ENCODE data around the gene SPNS3.

Gene SPNS3, protein sequence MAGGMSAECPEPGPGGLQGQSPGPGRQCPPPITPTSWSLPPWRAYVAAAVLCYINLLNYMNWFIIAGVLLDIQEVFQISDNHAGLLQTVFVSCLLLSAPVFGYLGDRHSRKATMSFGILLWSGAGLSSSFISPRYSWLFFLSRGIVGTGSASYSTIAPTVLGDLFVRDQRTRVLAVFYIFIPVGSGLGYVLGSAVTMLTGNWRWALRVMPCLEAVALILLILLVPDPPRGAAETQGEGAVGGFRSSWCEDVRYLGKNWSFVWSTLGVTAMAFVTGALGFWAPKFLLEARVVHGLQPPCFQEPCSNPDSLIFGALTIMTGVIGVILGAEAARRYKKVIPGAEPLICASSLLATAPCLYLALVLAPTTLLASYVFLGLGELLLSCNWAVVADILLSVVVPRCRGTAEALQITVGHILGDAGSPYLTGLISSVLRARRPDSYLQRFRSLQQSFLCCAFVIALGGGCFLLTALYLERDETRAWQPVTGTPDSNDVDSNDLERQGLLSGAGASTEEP

DNA sequence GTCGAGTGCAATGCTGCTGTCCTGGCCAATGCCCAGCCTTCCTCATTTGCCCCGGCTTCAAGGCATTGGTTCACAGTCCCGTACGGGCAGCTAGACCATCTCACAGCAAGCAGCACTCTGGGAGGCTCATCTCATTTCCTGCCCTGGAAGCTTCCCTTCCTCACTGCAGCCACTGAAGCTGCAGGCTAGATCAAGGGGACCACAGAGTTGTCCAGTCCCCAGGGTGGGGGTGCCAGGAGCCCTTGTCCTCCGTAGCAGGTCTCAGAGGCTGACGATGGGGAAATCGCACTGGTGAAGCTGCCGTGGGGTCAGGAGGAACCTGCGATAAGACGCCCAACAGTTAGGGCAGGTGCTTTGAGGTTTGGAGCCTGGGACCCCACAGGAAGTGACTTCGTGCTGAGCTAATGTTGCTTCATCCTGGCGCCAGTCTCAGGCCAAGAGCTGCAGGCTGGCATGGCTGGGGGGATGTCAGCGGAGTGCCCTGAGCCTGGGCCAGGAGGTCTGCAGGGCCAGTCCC is at the start of gene SPNS3:
Gene SPNS3, plus strand, starts transcription at position 426 of the 517 bp plus-strand sequence. Its CDS starts 28 bp downstream, at position 454.
- DNase-seq = peak; percentile 10 to 13

DNA sequence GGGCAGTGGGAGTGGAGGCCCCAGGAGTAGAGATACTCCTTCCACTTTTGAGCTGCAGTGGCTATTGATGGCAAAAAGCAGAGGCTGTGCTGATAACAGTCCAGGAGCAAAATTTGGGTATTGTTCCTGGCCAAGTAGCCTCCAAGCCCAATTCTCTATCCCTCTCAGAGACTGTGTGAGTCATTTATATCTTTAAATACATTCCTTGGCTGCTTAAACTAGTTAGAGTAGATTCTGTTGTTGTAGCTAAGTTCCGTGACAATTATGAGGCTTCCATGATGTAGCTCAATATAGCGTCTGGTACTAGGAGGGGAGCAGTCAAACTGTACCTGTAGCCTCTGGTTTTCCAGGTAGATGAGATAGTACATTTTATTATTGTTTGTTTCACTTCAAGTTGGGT is 47.3 kb upstream of the SPNS3 start:
- DNase-seq = no peak

DNA sequence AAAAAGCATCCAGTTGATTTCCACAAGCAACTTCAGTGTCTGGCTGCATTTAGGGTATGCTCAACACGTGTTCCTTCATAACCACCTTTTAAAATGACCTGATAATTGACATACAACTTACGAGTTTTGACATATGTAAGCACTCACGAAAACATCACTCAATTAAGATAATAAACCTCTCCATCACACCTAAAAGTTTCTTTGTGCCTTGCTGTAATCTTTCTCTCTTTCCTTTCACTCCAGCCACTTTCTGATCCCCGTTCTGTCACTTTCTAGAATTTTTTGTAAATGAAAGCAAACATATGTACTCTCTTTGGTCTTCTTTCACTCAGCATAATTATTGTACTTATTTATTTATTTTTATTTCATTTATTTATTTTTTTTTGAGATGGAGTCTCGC is 46.6 kb upstream of the SPNS3 start:
- no peak for DNase-seq

DNA sequence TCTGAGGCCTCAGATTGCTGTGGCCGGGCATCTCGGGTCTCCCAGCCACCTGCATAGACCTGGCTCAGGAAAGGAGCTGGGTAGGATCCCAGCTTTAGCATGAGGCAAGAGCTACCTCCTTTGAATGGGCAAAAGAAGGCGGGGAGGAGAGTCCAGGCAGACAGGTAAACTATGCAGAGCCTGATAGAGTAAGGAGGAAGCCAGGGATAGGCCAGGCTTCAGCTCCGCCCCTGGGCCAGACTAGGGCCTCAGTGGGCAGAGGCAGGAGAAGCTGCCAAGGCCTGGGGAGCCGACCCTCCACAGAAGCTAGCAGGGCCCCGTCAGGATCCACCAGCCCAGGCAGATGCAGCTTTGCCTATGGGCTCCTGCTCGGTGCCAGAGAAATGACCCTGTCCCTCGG is 44.7 kb upstream of the SPNS3 start:
- no peak for DNase-seq

DNA sequence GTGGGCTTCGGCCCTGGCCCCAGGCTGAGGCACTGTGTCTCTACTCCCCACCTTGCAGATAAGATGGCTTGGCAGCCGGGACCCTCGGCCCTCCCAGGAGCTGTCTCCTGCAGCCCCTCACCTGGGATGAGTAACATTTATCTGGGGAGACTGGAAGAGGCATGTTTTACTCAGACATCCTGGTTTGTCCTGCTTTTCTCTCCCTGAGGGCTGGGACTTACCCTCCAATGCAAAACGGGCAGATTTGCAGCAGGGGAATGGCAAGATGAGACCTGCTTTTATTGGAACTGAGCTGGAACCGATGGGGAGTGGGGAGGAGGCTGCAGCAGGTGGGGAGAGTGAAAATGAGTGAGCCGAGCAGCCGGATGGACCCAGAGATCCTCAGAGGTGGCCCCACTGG is 39.9 kb upstream of the SPNS3 start:
- DNase-seq = no peak

DNA sequence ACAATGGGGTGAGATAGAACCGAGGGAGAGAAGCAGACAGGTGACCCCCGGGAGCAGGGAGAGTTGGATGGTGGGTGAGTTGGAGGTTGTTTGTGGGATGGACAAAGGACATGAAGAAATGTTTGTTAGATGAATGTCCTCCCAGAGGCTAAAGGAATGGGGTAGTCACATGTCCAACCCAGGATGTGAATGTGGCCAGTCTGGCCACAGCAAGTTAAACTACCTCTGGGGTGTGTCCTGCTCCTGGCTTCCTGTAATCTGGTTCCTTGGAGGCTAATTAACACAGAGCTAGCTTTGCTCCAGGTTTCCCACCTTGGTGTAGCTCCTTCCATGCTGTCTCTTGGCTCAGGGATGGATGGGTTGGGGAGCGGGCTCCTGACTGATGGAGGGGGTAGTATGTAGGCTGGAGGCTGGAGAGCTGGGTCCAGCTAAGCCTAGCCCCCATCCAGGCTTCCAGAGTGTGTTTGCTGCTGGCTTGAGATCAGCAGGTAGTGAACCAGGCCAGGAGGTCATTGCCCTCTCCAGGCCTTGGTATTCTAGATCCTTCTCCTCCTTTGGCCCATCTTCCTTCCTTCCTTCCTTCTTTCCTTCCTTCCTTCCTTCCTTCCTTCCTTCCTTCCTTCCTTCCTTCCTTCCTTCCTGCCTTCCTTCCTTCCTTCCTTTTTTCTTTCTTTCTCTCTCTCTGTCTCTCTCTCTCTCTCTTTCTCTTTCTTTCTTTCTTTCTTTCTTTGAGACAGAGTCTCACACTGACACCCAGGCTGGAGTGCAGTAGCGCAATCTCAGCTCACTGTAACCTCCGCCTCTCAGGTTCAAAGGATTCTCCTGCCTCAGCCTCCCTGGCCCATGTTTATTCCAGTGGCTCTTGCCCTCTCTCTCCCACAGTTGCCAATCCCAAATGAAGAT is 39.3 kb upstream of the SPNS3 start:
- no peak for DNase-seq

DNA sequence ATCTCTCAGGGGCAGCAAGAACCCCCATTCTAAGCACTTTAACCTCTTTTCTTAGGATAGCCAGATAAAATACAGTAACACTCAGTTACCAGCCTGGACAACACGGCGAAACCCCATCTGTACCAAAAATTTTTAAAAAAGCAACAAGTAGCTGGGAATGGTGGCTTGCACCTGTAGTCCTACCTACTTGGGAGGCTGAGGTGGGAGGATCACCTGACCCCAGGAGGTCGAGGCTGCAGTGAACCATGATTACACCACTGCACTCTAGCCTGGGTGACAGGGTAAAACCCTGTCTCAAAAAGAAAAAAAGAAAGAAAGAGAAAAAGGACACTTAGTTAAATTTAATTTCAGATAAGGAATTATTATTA is 38.6 kb upstream of the SPNS3 start:
- DNase-seq = no peak

DNA sequence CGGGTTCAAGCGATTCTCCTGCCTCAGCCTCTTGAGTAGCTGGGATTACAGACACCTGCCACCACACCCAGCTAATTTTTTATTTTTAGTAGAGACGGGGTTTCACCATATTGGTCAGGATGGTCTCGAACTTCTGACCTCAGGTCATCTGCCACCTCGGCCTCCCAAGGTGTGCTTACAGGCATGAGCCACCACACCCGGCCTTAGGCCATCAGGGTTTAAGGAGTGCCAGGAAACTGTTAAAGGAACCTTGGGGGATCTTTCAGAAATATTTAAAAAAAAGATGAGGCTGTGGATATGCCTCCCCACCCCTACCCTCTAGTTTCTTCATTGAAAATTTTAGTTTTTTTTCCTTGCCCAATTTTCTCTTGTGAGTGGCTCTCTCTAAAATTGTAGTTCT is 35.9 kb upstream of the SPNS3 start:
- DNase-seq = no peak

DNA sequence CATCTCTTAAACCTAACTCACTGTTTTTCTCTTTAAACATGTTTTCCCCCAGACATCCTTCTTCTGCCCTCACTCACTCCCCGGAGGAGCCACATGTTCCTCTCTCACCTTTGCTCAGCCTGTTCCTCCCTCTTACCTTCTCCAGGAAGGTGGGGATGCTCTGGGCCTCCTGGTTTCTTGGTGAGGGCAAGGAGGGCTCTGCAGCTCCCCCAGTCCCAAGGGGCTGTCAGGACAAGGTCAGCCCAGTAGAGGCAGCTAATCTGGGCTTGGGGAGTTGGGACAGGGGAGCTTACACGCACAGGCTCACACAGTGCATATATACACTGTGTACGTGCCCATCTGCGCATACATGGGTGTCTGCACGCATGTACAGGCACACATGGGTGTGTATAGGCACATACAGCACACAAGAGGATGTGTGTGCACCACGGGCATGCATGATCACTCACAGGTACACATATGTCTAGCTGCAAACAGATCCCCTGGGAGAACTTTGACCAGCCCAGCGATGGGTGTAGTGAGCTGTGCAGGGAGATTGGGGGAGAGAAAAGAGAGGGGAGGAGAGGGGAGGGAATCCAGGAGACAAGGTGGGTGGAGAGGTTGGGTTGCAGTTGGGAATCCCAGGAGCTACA is 28.6 kb upstream of the SPNS3 start:
- no peak for DNase-seq

DNA sequence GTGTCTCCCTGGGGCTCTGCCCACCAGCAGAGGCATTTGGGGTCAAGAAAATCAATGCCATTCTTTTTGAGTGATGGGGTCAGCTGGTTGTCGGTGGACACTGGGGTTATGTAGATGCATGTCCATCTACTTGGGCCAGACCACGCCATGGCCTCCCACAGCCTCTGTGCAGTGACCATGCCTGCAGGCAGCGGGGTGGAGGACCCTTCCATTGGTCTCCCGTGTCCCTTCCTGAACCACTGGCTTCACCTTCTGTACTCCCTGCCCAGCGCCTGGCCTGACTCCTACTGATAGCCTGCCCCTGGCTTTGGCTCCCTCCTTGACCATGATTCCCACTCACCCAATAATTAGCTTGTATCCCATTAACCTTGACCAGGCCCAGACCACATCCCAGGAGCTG is 28.0 kb upstream of the SPNS3 start:
- no peak for DNase-seq

DNA sequence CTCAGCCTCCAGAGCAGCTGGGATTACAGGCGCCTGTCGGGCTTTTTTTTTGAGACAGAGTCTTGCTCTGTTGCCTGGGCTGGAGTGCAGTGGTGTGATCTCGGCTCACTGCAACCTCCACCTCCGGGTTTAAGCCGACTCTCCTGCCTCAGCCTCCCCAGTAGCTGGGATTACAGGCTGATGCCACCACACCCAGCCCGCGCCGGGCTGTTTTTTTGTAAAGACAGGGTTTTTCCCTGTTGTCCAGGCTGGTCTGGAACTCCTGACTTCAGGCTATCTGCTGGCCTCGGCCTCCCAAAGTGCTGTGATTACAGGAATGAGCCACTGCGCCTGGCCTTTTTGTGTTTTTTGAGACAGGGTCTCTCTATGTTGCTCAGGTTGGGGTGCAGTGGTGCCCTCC is 27.4 kb upstream of the SPNS3 start:
- no peak for DNase-seq

DNA sequence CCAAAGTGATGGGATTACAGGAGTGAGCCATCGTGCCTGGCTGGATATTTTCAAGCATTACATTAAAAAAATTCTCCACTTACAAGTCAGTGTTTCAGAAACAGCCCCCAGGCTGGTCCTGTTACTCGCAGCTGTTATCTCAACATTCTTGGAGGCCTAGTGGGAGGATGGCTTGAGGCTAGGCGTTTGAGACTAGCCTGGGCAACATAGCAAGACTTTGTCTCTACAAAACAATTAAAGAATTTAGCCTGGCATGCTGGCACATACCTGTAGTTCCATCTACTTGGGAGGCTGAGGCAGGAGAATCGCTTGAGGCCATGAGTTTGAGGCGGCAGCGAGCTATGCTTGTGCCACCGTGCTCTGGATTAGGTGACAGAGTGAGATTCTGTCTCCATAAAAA is 26.5 kb upstream of the SPNS3 start:
- DNase-seq = no peak

DNA sequence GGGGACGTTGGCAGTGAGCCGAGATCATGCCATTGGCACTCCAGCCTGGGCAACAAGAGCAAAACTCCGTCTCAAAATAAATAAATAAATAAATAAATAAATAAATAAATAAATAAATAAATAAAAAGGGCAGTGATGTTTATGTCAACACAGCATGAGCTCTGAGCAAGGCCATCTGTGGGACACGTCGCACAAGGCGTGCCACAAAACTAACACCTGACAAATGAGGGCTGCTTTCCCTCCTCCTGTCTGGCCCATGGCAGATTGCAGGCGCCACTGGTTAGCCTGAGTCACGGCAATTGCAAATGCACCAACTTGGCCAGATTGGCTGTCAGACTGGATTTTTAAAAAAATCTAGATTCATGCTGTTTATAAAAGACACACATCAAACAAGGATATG is 25.9 kb upstream of the SPNS3 start:
- no peak for DNase-seq

DNA sequence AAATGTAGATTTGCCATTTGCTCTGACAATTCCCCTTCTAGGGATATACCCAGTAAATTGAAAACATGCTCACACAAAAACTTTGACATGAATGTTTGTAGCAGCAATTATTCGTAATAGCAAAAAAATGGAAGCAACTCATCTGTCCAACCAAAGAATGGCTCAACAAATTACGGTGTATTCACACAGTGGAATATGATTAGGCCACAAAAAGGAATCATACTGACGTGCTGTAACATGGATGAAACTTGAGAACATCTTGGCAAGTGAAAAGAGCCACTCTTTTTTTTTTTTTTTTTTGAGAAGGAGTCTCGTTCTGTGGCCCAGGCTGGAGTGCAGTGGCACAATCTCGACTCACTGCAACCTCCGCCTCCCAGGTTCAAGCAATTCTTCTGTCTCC is 24.1 kb upstream of the SPNS3 start:
- no peak for DNase-seq

DNA sequence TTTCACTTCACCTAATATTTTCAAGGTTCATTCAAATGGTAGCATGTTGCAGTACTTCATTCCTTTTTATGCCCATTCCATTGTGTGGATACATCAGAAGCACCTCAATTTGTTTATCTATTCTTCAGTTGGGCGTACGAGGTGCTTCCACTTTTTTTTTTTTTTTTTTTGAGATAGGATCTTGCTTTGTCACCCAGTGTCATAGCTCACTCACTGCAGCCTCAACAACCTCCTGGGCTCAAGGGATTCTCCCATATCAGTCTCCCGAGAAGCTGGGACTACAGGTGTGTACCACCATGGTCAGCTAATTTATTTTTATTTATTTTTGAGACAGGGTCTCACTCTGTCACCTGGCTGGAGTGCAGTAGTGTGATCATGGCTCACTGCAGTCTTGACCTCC is 22.5 kb upstream of the SPNS3 start:
- no peak for DNase-seq

DNA sequence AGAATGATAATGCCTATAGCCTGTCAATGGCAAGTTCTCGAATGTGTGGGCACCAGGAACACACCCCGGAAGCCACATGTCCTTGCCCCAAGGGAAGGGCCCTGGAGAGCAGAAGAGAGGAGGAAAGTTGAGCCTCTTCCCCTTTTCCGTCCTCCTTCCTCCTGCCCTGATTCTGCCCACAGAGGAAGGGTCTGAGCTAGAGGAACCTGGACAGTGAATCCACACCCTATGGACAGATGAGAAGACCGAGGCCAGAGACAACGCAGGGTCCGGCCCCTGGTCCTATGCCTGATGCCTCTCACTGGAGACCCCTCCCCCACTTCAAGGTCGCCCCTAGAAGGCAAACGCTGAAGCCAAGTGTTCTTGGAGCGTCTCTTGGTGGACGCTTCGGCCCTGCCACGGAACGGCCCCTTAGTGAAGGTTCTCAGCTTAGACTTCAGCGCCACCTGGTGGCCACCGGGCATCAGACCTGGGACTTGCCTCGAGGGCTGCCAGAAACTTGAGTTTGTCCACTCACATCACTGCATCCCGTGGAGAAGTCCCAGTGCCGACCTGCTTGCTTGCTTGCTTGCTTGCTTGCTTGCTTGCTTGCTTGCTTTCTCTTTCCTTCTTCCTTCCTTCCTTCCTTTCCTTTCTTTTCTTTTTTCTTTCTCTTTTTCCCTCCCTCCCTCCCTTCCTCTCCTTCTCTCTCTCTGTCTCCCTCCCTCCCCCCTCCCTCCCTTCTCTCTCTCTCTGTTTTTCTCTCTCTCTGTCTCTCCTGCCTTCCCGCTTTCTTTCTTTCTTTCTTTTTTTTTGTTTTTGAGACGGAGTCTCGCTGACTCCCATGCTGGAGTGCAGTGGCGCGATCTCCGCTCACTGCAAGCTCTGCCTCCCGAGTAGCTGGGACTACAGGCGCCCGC is 20.6 kb upstream of the SPNS3 start:
- DNase-seq = peak; percentile 85 to 88

DNA sequence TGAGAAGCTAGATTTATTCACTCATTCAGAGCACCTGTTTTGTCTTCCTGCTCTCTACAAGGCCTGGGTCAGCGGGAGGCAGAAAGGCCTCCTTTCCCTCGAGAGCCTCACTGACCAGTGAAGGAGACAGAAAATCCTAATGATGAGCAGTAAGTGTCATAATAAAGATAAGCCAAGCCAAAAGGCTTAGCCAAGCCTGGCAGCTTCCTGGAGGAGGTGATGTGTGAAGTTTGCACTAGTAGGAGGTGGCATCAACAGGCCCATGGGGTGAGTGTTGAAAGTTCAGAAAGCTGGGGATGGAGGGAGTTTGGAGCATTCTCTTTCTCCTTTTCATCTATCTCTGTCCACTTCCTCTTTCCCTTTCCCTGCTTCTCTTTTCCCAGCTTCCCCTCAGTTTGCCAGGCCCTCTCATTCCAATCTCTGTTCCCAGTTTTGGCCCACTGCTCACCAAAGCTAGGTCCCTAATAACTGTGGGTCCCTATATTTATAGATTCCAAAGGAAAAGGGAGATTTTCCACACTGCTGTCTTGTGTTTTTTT is 16.5 kb upstream of the SPNS3 start:
- no peak for DNase-seq

DNA sequence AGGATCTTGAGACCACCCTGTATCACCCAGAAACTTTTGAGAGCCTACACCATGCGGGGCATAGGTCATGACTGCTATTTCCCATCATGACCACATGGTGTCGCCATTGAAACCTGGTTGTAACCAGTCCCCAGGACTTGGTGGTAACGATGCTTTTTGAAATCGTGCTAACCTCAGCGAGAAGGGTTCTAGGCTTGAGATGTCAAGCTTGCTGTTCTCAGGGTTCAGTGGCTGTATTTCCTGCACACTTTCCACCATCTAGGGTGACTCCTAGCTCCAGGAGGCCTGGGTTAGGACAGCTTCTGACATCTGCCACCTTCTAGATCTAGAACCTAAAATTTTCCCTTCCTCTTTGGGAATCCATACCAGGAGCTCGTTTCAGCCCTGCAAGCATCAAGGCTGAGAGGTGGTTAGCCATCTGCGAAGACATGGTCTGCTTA is 13.0 kb upstream of the SPNS3 start:
- DNase-seq = peak; percentile 59 to 77

DNA sequence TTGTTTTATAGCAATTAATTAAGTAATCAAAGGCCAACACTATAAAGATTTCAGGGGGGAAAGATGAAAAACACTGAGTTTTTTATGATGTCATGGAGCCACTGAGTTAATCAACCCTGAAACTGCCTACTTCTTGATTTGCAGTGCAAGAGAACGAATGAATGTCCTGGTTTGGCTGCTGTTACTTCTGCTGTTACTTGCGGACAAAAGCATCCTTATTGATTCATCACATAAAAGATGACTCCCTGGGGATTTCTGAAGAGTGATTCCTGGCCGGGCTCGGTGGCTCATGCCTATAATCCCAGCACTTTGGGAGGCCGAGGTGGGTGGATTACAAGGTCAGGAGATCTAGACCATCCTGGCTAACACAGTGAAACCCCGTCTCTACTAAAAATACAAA is 10.9 kb upstream of the SPNS3 start:
- DNase-seq = no peak

DNA sequence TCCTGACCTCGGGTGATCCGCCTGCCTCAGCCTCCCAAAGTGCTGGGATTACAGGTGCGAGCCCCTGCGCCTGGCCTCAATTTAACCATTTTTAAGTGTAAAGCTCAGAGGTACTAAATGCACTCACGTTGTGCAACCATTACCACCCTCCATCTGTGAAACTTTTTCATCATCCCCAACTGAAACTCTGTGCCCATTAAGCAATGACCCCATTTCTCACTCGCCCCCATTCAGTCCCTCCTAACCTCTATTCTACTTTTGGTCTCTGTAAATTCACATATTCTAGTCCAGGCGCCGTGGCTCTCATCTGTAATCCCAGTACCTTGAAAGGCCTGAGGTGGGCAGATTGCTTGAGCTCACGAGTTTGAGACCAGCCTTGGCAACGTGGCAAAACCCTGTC is 8.3 kb upstream of the SPNS3 start:
- no peak for DNase-seq

DNA sequence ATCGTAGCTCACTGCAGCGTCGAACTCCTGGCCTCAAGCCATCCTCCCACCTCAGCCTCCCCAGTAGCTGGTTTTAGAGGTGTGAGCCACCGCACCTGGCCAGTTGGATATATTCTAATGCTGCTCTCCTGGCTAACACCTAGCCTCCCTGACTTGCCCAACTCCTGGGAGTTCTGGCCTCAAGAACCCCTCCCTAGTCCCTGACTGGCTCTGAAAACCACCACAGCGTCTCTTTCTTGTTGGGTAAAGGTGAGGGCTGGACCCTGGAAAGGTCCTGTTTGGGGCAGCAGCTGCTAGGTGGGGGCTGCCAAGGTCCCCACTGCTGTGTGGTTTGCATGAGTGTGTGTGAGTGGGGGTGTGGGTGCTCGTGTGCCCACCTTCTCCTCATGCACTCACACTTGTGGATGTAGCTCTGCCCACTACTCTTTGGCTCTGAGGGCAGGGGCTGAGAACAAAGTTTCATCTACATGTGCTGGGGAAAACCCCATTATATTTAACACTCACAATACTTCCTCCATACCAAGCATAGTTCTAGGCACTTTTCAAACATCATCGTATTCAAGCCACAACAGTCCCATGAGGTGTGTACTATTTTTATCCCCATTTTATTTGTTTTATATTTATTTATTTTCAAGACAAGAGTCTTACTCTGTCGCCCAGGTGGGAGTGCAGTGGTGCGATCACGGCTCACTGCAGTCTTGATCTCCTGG is 7.1 kb upstream of the SPNS3 start:
- DNase-seq = no peak
